H1 (cell line): ENCODE results near the gene GTPBP6. TPM values are rescaled to one million over a fixed set of nuclear protein-coding genes. Genes with fewer than 3 reads are reported as not detected.
A peak's percentile ranks its signal among the peaks of the same experiment; 100 is the strongest.

Source experiments
- CTCF ChIA-PET: fragments of 300-600 bp; sonication (Branson Sonifier 250); formaldehyde crosslinking; loops from one replicate; lab custom pipeline; 2021; ENCODE audit not compliant: partially characterized antibody; lab: Charles Lee
- POLR2A ChIA-PET: fragments of 300-600 bp; sonication (Branson Sonifier 250); formaldehyde crosslinking; loops from one replicate; lab custom pipeline; 2021; ENCODE audit warnings: inconsistent platforms; ENCODE audit not compliant: partially characterized antibody; lab: Charles Lee
- DNase-seq, 2 experiments: peaks; one replicate each; pipeline versions ENCODE4 v3.0.0 to v3.0.0-alpha.2; 2010 to 2022; ENCODE audit warnings: low spot score in 2 of 2, low read depth in 1 of 2, mixed read lengths in 1 of 2
- FAIRE-seq: peaks from 2 replicates; lab custom pipeline; 2011; peaks lifted over from hg19 to GRCh38; lab: Jason Lieb, UNC
- H2AFZ ChIP-seq: 2 replicates; pipeline ENCODE4 v1.8.1; 2012; ENCODE audit warnings: low read length, inconsistent platforms
- H2AK5ac ChIP-seq: 2 replicates; pipeline ENCODE4 v1.6.1; 2013; ENCODE audit warnings: low read depth, low read length
- H2BK120ac ChIP-seq: replicated peaks from 2 replicates; pipeline ENCODE3; 2013; ENCODE audit warnings: low read depth, low read length, inconsistent platforms
- H2BK12ac ChIP-seq: 2 replicates; pipeline ENCODE4 v1.6.1; 2013; ENCODE audit warnings: low read depth, low read length
- H2BK15ac ChIP-seq: 2 replicates; pipeline ENCODE4 v1.6.1; 2013; ENCODE audit warnings: low read length
- H2BK20ac ChIP-seq: 2 replicates; pipeline ENCODE4 v1.6.1; 2013; ENCODE audit warnings: low read length
- H2BK5ac ChIP-seq: 2 replicates; pipeline ENCODE4 v1.6.1; 2013; ENCODE audit warnings: low read depth, low read length
- H3K14ac ChIP-seq: 2 replicates; pipeline ENCODE4 v1.6.1; 2013; ENCODE audit warnings: inconsistent platforms; ENCODE audit not compliant: insufficient read length
- H3K18ac ChIP-seq: 2 replicates; pipeline ENCODE4 v1.6.1; 2013; ENCODE audit warnings: low read length; ENCODE audit errors: extremely low read depth
- H3K23ac ChIP-seq: 2 replicates; pipeline ENCODE4 v1.6.1; 2013; ENCODE audit warnings: inconsistent platforms; ENCODE audit not compliant: insufficient read length
- H3K23me2 ChIP-seq: 2 replicates; pipeline ENCODE4 v1.6.1; 2013; ENCODE audit warnings: low read depth, low read length
- H3K27ac ChIP-seq: 2 replicates; pipeline ENCODE4 v1.6.1; 2011; ENCODE audit warnings: low read depth, low read length, inconsistent platforms
- H3K27me3 ChIP-seq, 4 experiments: replicated peaks in 1 of 4; 1 replicate in 1 of 4; 2 replicates in 3 of 4; pipeline versions ENCODE4 v1.6.1 to v1.8.1; 2011 to 2013; ENCODE audit warnings: low read length in 3 of 4, mild to moderate bottlenecking in 3 of 4, inconsistent platforms in 2 of 4, mixed read lengths in 2 of 4, moderate library complexity in 1 of 4; ENCODE audit not compliant: control insufficient read depth in 3 of 4, insufficient read depth in 3 of 4; ENCODE audit errors: extremely low read depth in 1 of 4
- H3K36me3 ChIP-seq, 4 experiments: 2 replicates each; pipeline versions ENCODE4 v1.6.1 to v1.8.1; 2011 to 2013; ENCODE audit warnings: mild to moderate bottlenecking in 4 of 4, low read length in 3 of 4, moderate library complexity in 2 of 4, control low read depth in 1 of 4, inconsistent platforms in 1 of 4; ENCODE audit not compliant: insufficient read depth in 4 of 4, control insufficient read depth in 2 of 4
- H3K4ac ChIP-seq: replicated peaks from 2 replicates; pipeline ENCODE3; 2013; ENCODE audit warnings: low read length, low read depth, mixed read lengths, inconsistent platforms; ENCODE audit not compliant: insufficient read length
- H3K4me1 ChIP-seq, 4 experiments: replicated peaks in 1 of 4; 1 replicate in 1 of 4; 2 replicates in 3 of 4; pipeline versions ENCODE4 v1.6.1 to v1.8.1; 2011 to 2013; ENCODE audit warnings: low read length in 3 of 4, inconsistent platforms in 2 of 4, mixed read lengths in 1 of 4; ENCODE audit not compliant: insufficient read depth in 4 of 4, control insufficient read depth in 3 of 4
- H3K4me2 ChIP-seq, 2 experiments: 2 replicates each; pipeline versions ENCODE4 v1.6.1 to v1.8.1; 2011 to 2013; ENCODE audit warnings: low read depth in 2 of 2, low read length in 2 of 2, control low read depth in 1 of 2, inconsistent platforms in 1 of 2, mild to moderate bottlenecking in 1 of 2; ENCODE audit not compliant: insufficient read depth in 1 of 2
- H3K4me3 ChIP-seq, 4 experiments: fragments of 200-600, 300-600 bp in 1 of 4; sonication (generic), shearing (Covaris generic), sonication (Bioruptor Twin) in 1 of 4; 2 replicates each; pipeline versions ENCODE4 v1.5.1 to v1.8.1; 2011 to 2016; ENCODE audit warnings: low read length in 4 of 4, low read depth in 3 of 4, control low read depth in 2 of 4, inconsistent platforms in 2 of 4, mild to moderate bottlenecking in 2 of 4, mixed read lengths in 1 of 4, moderate library complexity in 1 of 4; ENCODE audit not compliant: insufficient read depth in 2 of 4; ENCODE audit errors: extremely low read depth in 1 of 4
- H3K56ac ChIP-seq: replicated peaks from 2 replicates; pipeline ENCODE3; 2013; ENCODE audit warnings: low read depth, mild to moderate bottlenecking, mixed read lengths, low read length, inconsistent platforms; ENCODE audit not compliant: insufficient read length
- H3K79me1 ChIP-seq: 2 replicates; pipeline ENCODE4 v1.6.1; 2013; ENCODE audit warnings: low read depth, low read length, control low read depth
- H3K79me2 ChIP-seq, 2 experiments: 2 replicates each; pipeline versions ENCODE4 v1.6.1 to v1.8.1; 2012 to 2013; ENCODE audit warnings: low read length in 2 of 2, mild to moderate bottlenecking in 2 of 2, inconsistent platforms in 1 of 2; ENCODE audit not compliant: insufficient read depth in 2 of 2, control insufficient read depth in 1 of 2
- H3K9ac ChIP-seq, 4 experiments: replicated peaks in 1 of 4; 1 replicate in 1 of 4; 2 replicates in 3 of 4; pipeline versions ENCODE4 v1.6.1 to v1.8.1; 2011 to 2013; ENCODE audit warnings: low read depth in 3 of 4, low read length in 3 of 4, control low read depth in 2 of 4, mild to moderate bottlenecking in 2 of 4, moderate library complexity in 2 of 4, inconsistent platforms in 1 of 4; ENCODE audit errors: extremely low read depth in 1 of 4
- H3K9me3 ChIP-seq, 2 experiments: 2 replicates each; pipeline versions ENCODE4 v1.6.1 to v1.8.1; 2012 to 2013; ENCODE audit warnings: mild to moderate bottlenecking in 2 of 2, moderate library complexity in 2 of 2, control low read depth in 1 of 2, inconsistent platforms in 1 of 2, low read depth in 1 of 2, low read length in 1 of 2, mixed read lengths in 1 of 2; ENCODE audit not compliant: insufficient read depth in 2 of 2
- H4K20me1 ChIP-seq, 2 experiments: replicated peaks in 1 of 2; 2 replicates each; pipeline versions ENCODE3 to v1.8.1; 2011 to 2013; ENCODE audit warnings: inconsistent platforms in 2 of 2, low read length in 2 of 2, mild to moderate bottlenecking in 1 of 2; ENCODE audit not compliant: insufficient read depth in 2 of 2, control insufficient read depth in 1 of 2
- H4K5ac ChIP-seq: 2 replicates; pipeline ENCODE4 v1.6.1; 2013; ENCODE audit warnings: low read length, low read depth, mixed read lengths, inconsistent platforms; ENCODE audit not compliant: insufficient read length
- H4K8ac ChIP-seq: 2 replicates; pipeline ENCODE4 v1.8.0; 2013; ENCODE audit warnings: mild to moderate bottlenecking, moderate library complexity, low read length, inconsistent platforms; ENCODE audit not compliant: insufficient read depth; ENCODE audit errors: extremely low read depth
- H4K91ac ChIP-seq: replicated peaks from 2 replicates; pipeline ENCODE3; 2013; ENCODE audit warnings: low read length, mixed read lengths, inconsistent platforms; ENCODE audit not compliant: insufficient read length
- ASH2L ChIP-seq: fragments of 200-600, 300-600 bp; sonication (generic); IDR thresholded peaks from one replicate; pipeline ENCODE4 v1.7.1; 2017; ENCODE audit warnings: low read length
- ATF2 ChIP-seq: IDR thresholded peaks from 2 replicates; pipeline ENCODE4 v1.6.1; 2012; ENCODE audit warnings: low read length, inconsistent platforms
- CEBPB ChIP-seq: IDR thresholded peaks from 2 replicates; pipeline ENCODE4 v1.6.1; 2012; ENCODE audit warnings: low read depth, low read length
- EZH2 ChIP-seq: fragments of 200-600 bp; sonication (generic); IDR thresholded peaks from 2 replicates; pipeline ENCODE4 v1.7.1; 2012; ENCODE audit warnings: low read depth, mild to moderate bottlenecking, moderate library complexity, low read length, inconsistent platforms; ENCODE audit not compliant: severe bottlenecking
- NANOG ChIP-seq: IDR thresholded peaks from 2 replicates; pipeline ENCODE4 v1.6.1; 2011; ENCODE audit warnings: low read length, low read depth, mild to moderate bottlenecking, inconsistent platforms; ENCODE audit not compliant: insufficient read depth, poor library complexity, severe bottlenecking
- POU5F1 ChIP-seq: IDR thresholded peaks from 2 replicates; pipeline ENCODE4 v1.6.1; 2011; ENCODE audit warnings: low read depth, mild to moderate bottlenecking, low read length, moderate library complexity
- RNF2 ChIP-seq: fragments of 200-900, 300-1000 bp; sonication (generic); IDR thresholded peaks from 2 replicates; pipeline ENCODE4 v1.7.1; 2016; ENCODE audit warnings: borderline replicate concordance, low read depth, mild to moderate bottlenecking, antibody characterized with exemption, low read length; ENCODE audit not compliant: poor library complexity, severe bottlenecking; ENCODE audit errors: missing control alignments
- SIRT6 ChIP-seq: IDR thresholded peaks from one replicate; pipeline ENCODE4 v1.7.1; 2012; ENCODE audit warnings: low read length, inconsistent platforms
- SIX5 ChIP-seq: IDR thresholded peaks from 2 replicates; pipeline ENCODE4 v1.6.1; 2011; ENCODE audit warnings: mild to moderate bottlenecking, low read depth, low read length
- TBP ChIP-seq: IDR thresholded peaks from 2 replicates; pipeline ENCODE4 v1.6.1; 2011; ENCODE audit warnings: low read depth, low read length, improper control_type of control experiment
- WGBS, 2 experiments: shearing (Covaris generic) in 1 of 2; methylation state at CpG; one replicate each; pipeline versions ENCODE4 v1.1.6 to v1.1.7; 2013 to 2015; ENCODE audit warnings: low lambda C conversion rate in 2 of 2, mixed read lengths in 2 of 2, inconsistent platforms in 1 of 2, low coverage in 1 of 2, missing lambda C conversion rate in 1 of 2; ENCODE audit not compliant: insufficient replicate concordance in 2 of 2, insufficient coverage in 1 of 2, insufficient read length in 1 of 2; ENCODE audit errors: extremely low coverage in 1 of 2, missing lambda C conversion rate in 1 of 2; 5-methylcytosine and 5-hydroxymethylcytosine counted together
- polyA plus RNA-seq, 7 experiments: library from polyadenylated mRNA; depleted of rRNA in 3 of 7; stranded (reverse) in 5 of 7; unstranded in 2 of 7; fragments of >200 nt in 5 of 7; fragments of 200-250 nt in 2 of 7; gene quantifications; 1 replicate in 5 of 7; 2 replicates in 1 of 7; 4 replicates in 1 of 7; pipeline versions ENCODE4 v1.2.1 to v1.2.3, GENCODE V29; 2011 to 2013; ENCODE audit warnings: missing spikeins in 2 of 7, mixed read lengths in 2 of 7
- total RNA-seq: library from RNA; stranded (reverse); fragmentation: NEBNext Ultra II Directional; extraction: Animal tissue kit (Norgen Biotek cat#: 25700); gene quantifications from 2 replicates; pipeline ENCODE4 v1.2.1, GENCODE V29; 2021
- TF ChIP-seq, protein P1 (sequence below): IDR thresholded peaks from 2 replicates; pipeline ENCODE4 v1.6.1; 2011; ENCODE audit warnings: low read length, improper control_type of control experiment

GTPBP6 gene
- total and polyA plus RNA-seq, 2 of the 8 experiments (the other 6 are each of a cell fraction or from before 2014, with no cell fraction given): 33.9 to 57.1 TPM

DNA sequence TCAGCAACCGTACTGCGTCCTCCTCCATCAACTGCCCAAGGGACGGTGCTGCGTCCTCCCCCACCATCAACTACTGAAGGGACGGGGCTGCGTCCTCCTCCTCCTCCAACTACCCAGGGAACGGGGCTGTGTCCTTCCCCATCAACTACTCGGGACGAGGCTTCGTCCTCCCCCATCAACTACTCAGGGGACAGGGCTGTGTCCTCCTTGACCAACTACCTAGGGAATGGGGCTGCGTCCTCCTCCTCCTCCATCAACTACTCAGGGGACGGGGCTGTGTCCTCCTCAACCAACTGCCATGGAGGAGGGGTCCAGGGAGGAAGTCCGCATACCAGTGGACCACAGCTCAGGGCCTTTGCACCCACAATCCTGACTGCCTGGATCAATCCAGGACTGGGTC is 43.8 kb upstream of the GTPBP6 start:
- no peak overlapping the region for H2AK5ac ChIP-seq
- DNase-seq: no peak
- no peak overlapping the region; the same call in 1 of the 2 replicates for H4K8ac ChIP-seq
- no peak for FAIRE-seq
- no peak overlapping the region for H3K4me2 ChIP-seq
- no peak overlapping the region for H2BK120ac ChIP-seq
- H3K36me3 ChIP-seq: peaks cover 4 to 24% (median 15%) of the 10 kb centered on the region in 4 experiments; a peak in 6 of 8 replicates
- H3K4me1 ChIP-seq: no peaks in the 10 kb centered on the region
- H2BK12ac ChIP-seq: no peak overlapping the region
- no peak overlapping the region for H3K23ac ChIP-seq
- H3K27ac ChIP-seq: no peak overlapping the region
- H3K14ac ChIP-seq: no peak overlapping the region
- H2BK20ac ChIP-seq: no peak overlapping the region
- H3K23me2 ChIP-seq: no peaks in the 10 kb centered on the region
- H4K5ac ChIP-seq: no peak overlapping the region
- H4K91ac ChIP-seq: no peak overlapping the region
- TF ChIP-seq NANOG: no peak
- no peak for TF ChIP-seq EZH2
- no peak for TF ChIP-seq CEBPB
- no peak for TF ChIP-seq RNF2
- TF ChIP-seq TBP: no peak
- TF ChIP-seq SIX5: no peak
- TF ChIP-seq ATF2: no peak
- TF ChIP-seq, protein P1, sequence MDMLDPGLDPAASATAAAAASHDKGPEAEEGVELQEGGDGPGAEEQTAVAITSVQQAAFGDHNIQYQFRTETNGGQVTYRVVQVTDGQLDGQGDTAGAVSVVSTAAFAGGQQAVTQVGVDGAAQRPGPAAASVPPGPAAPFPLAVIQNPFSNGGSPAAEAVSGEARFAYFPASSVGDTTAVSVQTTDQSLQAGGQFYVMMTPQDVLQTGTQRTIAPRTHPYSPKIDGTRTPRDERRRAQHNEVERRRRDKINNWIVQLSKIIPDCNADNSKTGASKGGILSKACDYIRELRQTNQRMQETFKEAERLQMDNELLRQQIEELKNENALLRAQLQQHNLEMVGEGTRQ: no peak
- TF ChIP-seq SIRT6: no peak
- no peak for TF ChIP-seq ASH2L
- no peak for TF ChIP-seq POU5F1
- CTCF ChIA-PET: no interaction called here
- no peak overlapping the region for H3K4ac ChIP-seq
- H3K27me3 ChIP-seq: no peaks in the 10 kb centered on the region
- H2AFZ ChIP-seq: no peak overlapping the region
- no peak overlapping the region for H3K56ac ChIP-seq
- 0 out of 7 replicates have a peak overlapping the region, but pooled peaks of 1 of the 4 experiments have one; percentile 13 for H3K9ac ChIP-seq
- no peak overlapping the region for H3K18ac ChIP-seq
- 93% methylated on average over 12 of the region's 13 CpGs; no CpG with 5 or more reads in 1 of the 2 experiments for WGBS, 2 experiments
- H2BK5ac ChIP-seq: no peak overlapping the region; the same call in 1 of the 2 replicates
- no peak overlapping the region for H2BK15ac ChIP-seq
- H3K79me2 ChIP-seq: peaks cover 0 to 50% of the 10 kb centered on the region in 2 experiments; a peak in 2 of 4 replicates
- peaks cover 4 to 15% of the 10 kb centered on the region in 2 experiments for H4K20me1 ChIP-seq
- peaks cover 20% of the 10 kb centered on the region for H3K79me1 ChIP-seq
- H3K4me3 ChIP-seq: no peak overlapping the region
- POLR2A ChIA-PET: no interaction called here
- H3K9me3 ChIP-seq: peaks cover 0 to 4% of the 10 kb centered on the region in 2 experiments; a peak in 1 of 4 replicates
